LNCaP clone FGC (cell line): Measurements from ENCODE around the gene NPFFR2.

Experiments
- DNase-seq: peaks from one replicate; pipeline ENCODE4 v3.0.0-alpha.2; 2011; ENCODE audit warnings: low read depth
- H3K4me3 ChIP-seq: 2 replicates; pipeline ENCODE4 v1.5.1; 2011; ENCODE audit warnings: mild to moderate bottlenecking, low read depth, low read length, control low read depth
- TF ChIP-seq, protein P1 (sequence below): IDR thresholded peaks from 2 replicates; pipeline ENCODE4 v1.5.1; 2012; ENCODE audit warnings: mild to moderate bottlenecking; ENCODE audit not compliant: control insufficient read depth, insufficient read depth; ENCODE audit errors: extremely low read depth

Gene NPFFR2

DNA sequence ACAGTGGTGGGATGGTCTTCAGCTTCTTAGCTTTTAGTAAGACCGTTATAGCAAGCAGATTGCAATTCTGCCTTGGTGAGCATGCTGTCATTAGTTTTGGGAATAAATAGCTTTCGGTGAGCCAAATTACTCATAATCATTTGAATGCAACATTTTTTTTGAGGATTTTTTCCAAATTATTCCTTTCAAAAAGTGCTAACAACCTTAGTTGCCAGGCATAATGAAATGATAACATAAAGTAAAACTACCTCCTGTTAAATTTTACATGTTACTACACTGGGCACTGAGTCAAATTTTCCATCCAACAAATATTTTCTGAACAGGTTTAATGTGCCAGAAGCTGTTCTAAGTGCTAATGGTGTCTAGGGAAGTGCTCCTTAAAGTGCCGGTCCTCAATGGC, 15.8 kb upstream of the NPFFR2 start:
- TF ChIP-seq, protein P1, sequence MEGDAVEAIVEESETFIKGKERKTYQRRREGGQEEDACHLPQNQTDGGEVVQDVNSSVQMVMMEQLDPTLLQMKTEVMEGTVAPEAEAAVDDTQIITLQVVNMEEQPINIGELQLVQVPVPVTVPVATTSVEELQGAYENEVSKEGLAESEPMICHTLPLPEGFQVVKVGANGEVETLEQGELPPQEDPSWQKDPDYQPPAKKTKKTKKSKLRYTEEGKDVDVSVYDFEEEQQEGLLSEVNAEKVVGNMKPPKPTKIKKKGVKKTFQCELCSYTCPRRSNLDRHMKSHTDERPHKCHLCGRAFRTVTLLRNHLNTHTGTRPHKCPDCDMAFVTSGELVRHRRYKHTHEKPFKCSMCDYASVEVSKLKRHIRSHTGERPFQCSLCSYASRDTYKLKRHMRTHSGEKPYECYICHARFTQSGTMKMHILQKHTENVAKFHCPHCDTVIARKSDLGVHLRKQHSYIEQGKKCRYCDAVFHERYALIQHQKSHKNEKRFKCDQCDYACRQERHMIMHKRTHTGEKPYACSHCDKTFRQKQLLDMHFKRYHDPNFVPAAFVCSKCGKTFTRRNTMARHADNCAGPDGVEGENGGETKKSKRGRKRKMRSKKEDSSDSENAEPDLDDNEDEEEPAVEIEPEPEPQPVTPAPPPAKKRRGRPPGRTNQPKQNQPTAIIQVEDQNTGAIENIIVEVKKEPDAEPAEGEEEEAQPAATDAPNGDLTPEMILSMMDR, result no peak
- DNase-seq, result peak; percentile 25
- no peak overlapping the region for H3K4me3 ChIP-seq

DNA sequence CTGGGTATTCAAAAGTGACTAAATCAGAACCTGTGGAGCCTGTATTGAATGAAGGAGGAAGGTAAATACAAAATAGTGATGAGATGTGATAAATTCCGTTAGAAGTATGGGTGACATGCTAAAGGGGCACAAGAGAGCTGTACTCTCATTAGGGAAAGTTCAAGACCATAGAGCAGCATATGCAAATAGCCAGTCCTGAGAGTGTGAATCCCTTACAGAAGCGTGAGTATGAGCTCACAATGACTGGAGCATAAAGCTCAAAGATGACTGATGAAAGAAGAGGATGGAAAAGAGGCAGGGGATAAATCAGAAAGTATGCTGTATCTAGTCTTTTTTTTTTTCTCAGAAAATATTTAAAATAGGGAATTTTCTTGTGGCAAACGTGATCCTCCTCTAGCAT, 12.1 kb upstream of the NPFFR2 start:
- TF ChIP-seq, protein P1, result no peak
- DNase-seq, result no peak

GRCh38 chr4:72022553-72022952, 9.2 kb upstream of the NPFFR2 start:
- DNase-seq, result no peak
- H3K4me3 ChIP-seq, result no peak overlapping the region
- TF ChIP-seq, protein P1, result no peak

More for the DNA sequence above, 12.1 kb upstream of the NPFFR2 start:
- no peak overlapping the region for H3K4me3 ChIP-seq

- TF ChIP-seq, protein P1, result no peak
- no peak overlapping the region for H3K4me3 ChIP-seq
- no peak for DNase-seq
Observed at GRCh38 chr4:72055566-72055965, 23.8 kb downstream of the NPFFR2 start.

- TF ChIP-seq, protein P1, result no peak
- DNase-seq, result no peak
- no peak overlapping the region for H3K4me3 ChIP-seq
Observed at GRCh38 chr4:72063726-72064125, 31.9 kb downstream of the NPFFR2 start.

DNA sequence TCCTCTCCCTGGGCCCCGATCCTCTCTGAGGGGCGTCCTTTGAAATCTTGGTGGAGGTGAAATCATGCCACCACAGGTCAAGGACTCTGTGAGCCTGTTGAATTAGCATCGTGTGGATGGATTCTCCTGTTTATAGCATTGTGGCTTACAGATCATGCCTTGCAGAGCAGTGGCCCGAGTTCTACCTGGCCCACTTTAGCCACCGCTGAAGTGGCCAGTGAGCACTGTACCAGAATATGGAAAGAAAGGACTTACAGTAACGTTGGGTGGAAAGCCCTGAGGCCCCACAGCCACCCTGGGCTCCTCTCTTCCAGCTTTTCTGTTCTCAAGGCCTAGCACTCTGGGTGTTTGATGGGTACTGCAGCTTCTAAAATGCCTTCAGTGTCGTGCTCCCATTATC, 35.3 kb downstream of the NPFFR2 start:
- no peak for DNase-seq
- H3K4me3 ChIP-seq, result no peak overlapping the region
- TF ChIP-seq, protein P1, result no peak

GRCh38 chr4:72073816-72074215, 42.0 kb downstream of the NPFFR2 start:
- H3K4me3 ChIP-seq, result no peak overlapping the region
- DNase-seq, result no peak
- TF ChIP-seq, protein P1, result no peak
